Activated CD4-positive, alpha-beta T cell treated with anti-CD3 and anti-CD28 coated beads, Interleukin-2, amount 50 U/mL, for 24 hours (primary cell): Measurements from ENCODE around the gene HOXB7.

ENCODE experiments used
- DNase-seq, 2 donors: peaks; one replicate each; pipeline ENCODE4 v3.0.0-alpha.2; 2020; ENCODE audit warnings: low read depth in 1 of 2, low spot score in 1 of 2

HOXB7 gene

GRCh38 chr17:48624118-48624517, 13.3 kb upstream of the HOXB7 start:
- no peak for DNase-seq

- DNase-seq = no peak
These were observed 12.8 kb upstream of the HOXB7 start for GRCh38 chr17:48623583-48623982.

GRCh38 chr17:48622857-48623256, 12.0 kb upstream of the HOXB7 start:
- no peak for DNase-seq

GRCh38 chr17:48621410-48622392, 10.9 kb upstream of the HOXB7 start:
- no peak for DNase-seq

GRCh38 chr17:48620461-48621139, 9.8 kb upstream of the HOXB7 start:
- DNase-seq = no peak

GRCh38 chr17:48619826-48620449, 9.1 kb upstream of the HOXB7 start:
- no peak for DNase-seq

GRCh38 chr17:48618256-48618896, 7.6 kb upstream of the HOXB7 start:
- peak; percentile 67 to 77 for DNase-seq

- no peak for DNase-seq
These were observed 6.8 kb upstream of the HOXB7 start for GRCh38 chr17:48617471-48618255.

- DNase-seq = no peak
These were observed 6.1 kb upstream of the HOXB7 start for GRCh38 chr17:48616717-48617470.

GRCh38 chr17:48615963-48616716, 5.3 kb upstream of the HOXB7 start:
- DNase-seq = no peak

- DNase-seq = no peak
These were observed 4.5 kb upstream of the HOXB7 start, which contains the start of gene HOXB8 for GRCh38 chr17:48615047-48615962. Gene HOXB8 (minus strand): TSS chr17:48615292. CDS start chr17:48614704, 588 bp downstream.

GRCh38 chr17:48613862-48614694, 3.3 kb upstream of the HOXB7 start:
- DNase-seq = no peak

GRCh38 chr17:48612854-48613691, 2.3 kb upstream of the HOXB7 start:
- DNase-seq = no peak

GRCh38 chr17:48612456-48612853, 1.6 kb upstream of the HOXB7 start:
- no peak for DNase-seq

GRCh38 chr17:48611681-48612455, 1.1 kb upstream of the HOXB7 start:
- no peak for DNase-seq
